HPDE6-E6E7 (cell line): ENCODE results near the gene UBE2E2.

Source experiments
- DNase-seq: peaks from one replicate; pipeline ENCODE4 v3.0.0; 2011; ENCODE audit warnings: missing footprints; ENCODE audit errors: extremely low spot score

The UBE2E2 gene

GRCh38 chr3:23240171-23240785, 37.2 kb downstream of the UBE2E2 start:
- no peak for DNase-seq

- DNase-seq, result no peak
Measured at GRCh38 chr3:23241256-23241655, 38.1 kb downstream of the UBE2E2 start.

- peak; percentile 1 for DNase-seq
Measured at GRCh38 chr3:23242106-23242505, 39.0 kb downstream of the UBE2E2 start.

GRCh38 chr3:23244324-23245041, 41.4 kb downstream of the UBE2E2 start:
- no peak for DNase-seq

- DNase-seq, result no peak
Measured at GRCh38 chr3:23246651-23247050, 43.5 kb downstream of the UBE2E2 start.

- DNase-seq, result no peak
Measured at GRCh38 chr3:23248594-23249131, 45.5 kb downstream of the UBE2E2 start.

- DNase-seq, result no peak
Measured at GRCh38 chr3:23249961-23250360, 46.8 kb downstream of the UBE2E2 start.

- DNase-seq, result no peak
Measured at GRCh38 chr3:23252122-23252521, 49.0 kb downstream of the UBE2E2 start.

GRCh38 chr3:23253214-23253613, 50.1 kb downstream of the UBE2E2 start:
- no peak for DNase-seq

- DNase-seq, result no peak
Measured at GRCh38 chr3:23254282-23254681, 51.2 kb downstream of the UBE2E2 start.

- no peak for DNase-seq
Measured at GRCh38 chr3:23254835-23255234, 51.7 kb downstream of the UBE2E2 start.

- DNase-seq, result no peak
Measured at GRCh38 chr3:23256741-23257435, 53.8 kb downstream of the UBE2E2 start.

- DNase-seq, result no peak
Measured at GRCh38 chr3:23258110-23258509, 55.0 kb downstream of the UBE2E2 start.

- no peak for DNase-seq
Measured at GRCh38 chr3:23259515-23259914, 56.4 kb downstream of the UBE2E2 start.

- DNase-seq, result no peak
Measured at GRCh38 chr3:23262766-23263165, 59.6 kb downstream of the UBE2E2 start.

GRCh38 chr3:23263796-23264195, 60.7 kb downstream of the UBE2E2 start:
- no peak for DNase-seq

- no peak for DNase-seq
Measured at GRCh38 chr3:23264413-23264812, 61.3 kb downstream of the UBE2E2 start.

GRCh38 chr3:23270423-23270822, 67.3 kb downstream of the UBE2E2 start:
- DNase-seq, result no peak

- DNase-seq, result no peak
Measured at GRCh38 chr3:23271876-23272741, 69.0 kb downstream of the UBE2E2 start.

GRCh38 chr3:23272820-23273219, 69.7 kb downstream of the UBE2E2 start:
- no peak for DNase-seq

GRCh38 chr3:23275061-23275460, 71.9 kb downstream of the UBE2E2 start:
- no peak for DNase-seq

GRCh38 chr3:23275814-23276213, 72.7 kb downstream of the UBE2E2 start:
- DNase-seq, result no peak
